Smooth muscle cell (in vitro differentiated cells): ENCODE measurements around the gene LRMDA. TPM values are rescaled to one million over a fixed set of nuclear protein-coding genes. Genes with fewer than 3 reads are reported as not detected.

Experiments
- DNase-seq: peaks from one replicate; lab custom pipeline; 2025; ENCODE audit not compliant: unreplicated experiment; lab: John Stamatoyannopoulos, UW
- H2AFZ ChIP-seq: fragments of 200-600 bp; sonication (generic); 2 replicates; pipeline ENCODE4 v1.6.0; 2016; ENCODE audit warnings: antibody characterized with exemption, low read depth, mild to moderate bottlenecking
- H3F3A ChIP-seq: fragments of 200-600 bp; sonication (generic); 2 replicates; pipeline ENCODE4 v1.6.0; 2017; ENCODE audit warnings: antibody characterized with exemption, low read depth
- H3K27ac ChIP-seq: fragments of 200-600 bp; sonication (generic); 2 replicates; pipeline ENCODE4 v1.5.1; 2016; ENCODE audit warnings: low read depth, mild to moderate bottlenecking
- H3K27me3 ChIP-seq: fragments of 200-600 bp; sonication (generic); 2 replicates; pipeline ENCODE4 v1.6.1; 2016; ENCODE audit warnings: low read depth, mild to moderate bottlenecking
- H3K36me3 ChIP-seq: fragments of 200-600 bp; sonication (generic); 2 replicates; pipeline ENCODE4 v1.5.1; 2016; ENCODE audit warnings: low read depth
- H3K4me1 ChIP-seq: fragments of 200-600 bp; sonication (generic); 2 replicates; pipeline ENCODE4 v1.5.1; 2016; ENCODE audit warnings: low read depth
- H3K4me2 ChIP-seq: fragments of 200-600 bp; sonication (generic); 2 replicates; pipeline ENCODE4 v1.6.0; 2016; ENCODE audit warnings: mild to moderate bottlenecking
- H3K4me3 ChIP-seq: fragments of 200-600 bp; sonication (generic); 2 replicates; pipeline ENCODE4 v1.5.1; 2016; ENCODE audit warnings: mild to moderate bottlenecking
- H3K79me2 ChIP-seq: fragments of 200-600 bp; sonication (generic); 2 replicates; pipeline ENCODE4 v1.6.0; 2016; ENCODE audit warnings: low read depth, mild to moderate bottlenecking
- H3K9ac ChIP-seq: fragments of 200-600 bp; sonication (generic); 2 replicates; pipeline ENCODE4 v1.6.0; 2016; ENCODE audit warnings: low read depth
- H3K9me3 ChIP-seq: fragments of 200-600 bp; sonication (generic); replicated peaks from 2 replicates; pipeline ENCODE4 v1.5.1; 2016; ENCODE audit warnings: low read depth
- H4K20me1 ChIP-seq: fragments of 200-600 bp; sonication (generic); 2 replicates; pipeline ENCODE4 v1.6.0; 2016; ENCODE audit warnings: low read depth
- CTCF ChIP-seq: fragments of 200-600 bp; sonication (generic); IDR thresholded peaks from 2 replicates; pipeline ENCODE4 v1.5.1; 2017; ENCODE audit warnings: borderline replicate concordance, mild to moderate bottlenecking, antibody characterized with exemption; ENCODE audit not compliant: insufficient read depth, poor library complexity, severe bottlenecking
- WGBS: methylation state at CpG from one replicate; pipeline ENCODE4 v1.1.7; 2016; ENCODE audit warnings: low lambda C conversion rate; 5-methylcytosine and 5-hydroxymethylcytosine counted together
- polyA plus RNA-seq: library from polyadenylated mRNA; unstranded; fragments of >200 nt; fragmentation: Nextera tagmentation; extraction: Ambion mirVana; gene quantifications from 2 replicates; pipeline ENCODE4 v1.2.1, GENCODE V29; 2016
- total RNA-seq: library from RNA; depleted of rRNA; stranded (reverse); fragments of >200 nt; gene quantifications from 2 replicates; pipeline ENCODE4 v1.2.3, GENCODE V29; 2014

LRMDA gene
- total and polyA plus RNA-seq, 2 experiments from 2014 or later, result 1.5 to 1.6 TPM

- Histone ChIP-seq H4K20me1 (no peaks in the 10 kb centered on the region), H3K9me3 (no peaks in the 10 kb centered on the region), H3K79me2 (no peaks in the 10 kb centered on the region), H3F3A (no peaks in the 10 kb centered on the region), H3K9ac (no peak overlapping the region), H3K27ac (no peak overlapping the region), H3K4me2 (no peak overlapping the region), H2AFZ (no peak overlapping the region), H3K4me1 (no peaks in the 10 kb centered on the region), H3K4me3 (no peak overlapping the region), H3K36me3 (no peaks in the 10 kb centered on the region), H3K27me3 (no peaks in the 10 kb centered on the region)
- no peak for TF ChIP-seq CTCF
- WGBS, result 95% methylated on average over 3 of the region's 3 CpGs
- no peak for DNase-seq
These were observed 158.7 kb downstream of the LRMDA start for GRCh38 chr10:75589895-75590654.

GRCh38 chr10:75592151-75592787 lies 160.8 kb downstream of the LRMDA start:
- Histone ChIP-seq H3K4me2 (no peak overlapping the region), H3K9ac (no peak overlapping the region), H2AFZ (no peak overlapping the region), H3K27ac (no peak overlapping the region), H3K4me1 (peaks cover 10% of the 10 kb centered on the region), H3F3A (no peaks in the 10 kb centered on the region), H3K27me3 (peaks cover 4% of the 10 kb centered on the region), H3K79me2 (no peaks in the 10 kb centered on the region), H3K4me3 (no peak overlapping the region), H3K36me3 (no peaks in the 10 kb centered on the region), H4K20me1 (no peaks in the 10 kb centered on the region), H3K9me3 (no peaks in the 10 kb centered on the region)
- no peak for TF ChIP-seq CTCF
- no peak for DNase-seq
- 93% methylated on average over 31 of the region's 31 CpGs for WGBS

- Histone ChIP-seq H3K27ac (no peak overlapping the region), H3K9ac (no peak overlapping the region), H4K20me1 (no peaks in the 10 kb centered on the region), H2AFZ (no peak overlapping the region), H3K79me2 (no peaks in the 10 kb centered on the region), H3K9me3 (no peaks in the 10 kb centered on the region), H3F3A (no peaks in the 10 kb centered on the region), H3K4me1 (peaks cover 17% of the 10 kb centered on the region), H3K4me2 (no peak overlapping the region), H3K36me3 (no peaks in the 10 kb centered on the region), H3K27me3 (peaks cover 6% of the 10 kb centered on the region), H3K4me3 (no peak overlapping the region)
- no peak for DNase-seq
- no peak for TF ChIP-seq CTCF
- 70% methylated on average over 8 of the region's 8 CpGs for WGBS
These were observed 161.6 kb downstream of the LRMDA start for GRCh38 chr10:75592791-75593643.
